HG02623 (cell line): ENCODE results near the gene ATF4.

Source experiments
- ATAC-seq: cut with Tn5 transposase; IDR thresholded peaks from one replicate; pipeline ENCODE4 v1.9.1; 2021; ENCODE audit warnings: moderate library complexity; ENCODE audit not compliant: unreplicated experiment

Gene ATF4

DNA sequence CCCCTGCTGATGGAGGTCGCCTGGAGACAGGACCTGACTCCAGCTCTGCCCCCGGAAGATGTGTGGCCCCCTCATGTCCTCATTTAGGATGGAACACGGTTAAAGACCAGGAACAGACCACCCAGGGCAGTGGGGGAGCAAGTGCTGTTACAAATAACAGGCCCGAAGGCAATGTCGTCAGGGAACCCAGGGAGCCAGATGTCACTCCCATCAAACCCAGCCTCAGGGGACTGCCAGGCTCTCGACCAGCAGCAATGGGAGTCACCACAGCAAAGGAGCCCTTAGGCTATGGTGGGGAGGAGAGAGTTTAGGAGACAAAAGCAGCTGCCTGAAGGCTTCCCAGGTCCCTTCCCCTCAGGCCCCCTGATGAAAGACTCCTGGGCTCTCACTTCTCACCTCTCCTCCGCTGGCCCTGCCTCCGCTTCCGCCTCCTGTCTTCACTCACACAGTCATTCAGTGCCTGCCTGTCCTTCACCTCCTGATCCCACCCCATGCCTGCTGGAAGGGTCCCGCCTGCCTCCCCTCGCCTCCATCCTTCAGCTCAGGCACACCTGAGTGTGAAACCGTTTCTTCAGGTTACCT lies 7.8 kb downstream of the ATF4 start:
- ATAC-seq, result no peak

DNA sequence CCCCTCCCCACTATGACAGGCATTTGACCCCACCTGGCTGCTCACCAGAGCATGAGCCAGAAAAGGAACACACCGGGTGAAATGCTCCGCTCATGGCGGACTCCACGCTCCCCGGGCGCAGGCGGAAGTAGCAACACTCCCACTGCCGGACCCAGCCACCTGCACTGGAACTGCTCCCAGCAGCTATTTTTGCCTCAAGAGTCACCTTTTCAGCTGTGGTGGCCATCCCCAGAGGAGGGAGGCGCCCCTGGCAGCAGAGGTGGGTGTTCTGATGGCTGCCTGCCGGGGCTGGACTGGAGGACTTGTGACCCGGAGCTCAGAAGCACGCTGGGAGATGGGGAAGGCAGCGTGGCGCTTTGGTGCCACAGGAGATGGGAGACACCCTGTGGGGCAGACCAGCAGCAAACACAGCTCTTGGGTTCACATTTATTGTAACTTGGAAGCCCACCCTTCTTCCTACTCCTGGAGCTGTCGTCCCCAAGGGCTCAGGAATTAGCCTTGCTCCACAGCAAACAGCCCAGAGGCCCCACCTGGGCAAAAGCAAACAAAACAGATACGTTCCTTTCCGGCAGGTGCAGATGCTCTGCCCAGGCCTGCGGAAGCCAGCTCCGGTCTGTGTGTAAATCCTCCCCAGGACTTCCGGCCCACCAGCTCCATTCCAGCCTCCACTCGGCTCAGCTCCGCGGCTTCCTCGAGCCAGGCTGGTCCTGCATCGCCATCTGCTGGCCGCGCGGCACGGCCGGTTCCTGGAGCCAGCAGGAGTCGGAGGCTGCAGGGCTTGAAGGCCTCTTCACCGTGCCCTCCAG lies 8.5 kb downstream of the ATF4 start:
- ATAC-seq, result no peak

DNA sequence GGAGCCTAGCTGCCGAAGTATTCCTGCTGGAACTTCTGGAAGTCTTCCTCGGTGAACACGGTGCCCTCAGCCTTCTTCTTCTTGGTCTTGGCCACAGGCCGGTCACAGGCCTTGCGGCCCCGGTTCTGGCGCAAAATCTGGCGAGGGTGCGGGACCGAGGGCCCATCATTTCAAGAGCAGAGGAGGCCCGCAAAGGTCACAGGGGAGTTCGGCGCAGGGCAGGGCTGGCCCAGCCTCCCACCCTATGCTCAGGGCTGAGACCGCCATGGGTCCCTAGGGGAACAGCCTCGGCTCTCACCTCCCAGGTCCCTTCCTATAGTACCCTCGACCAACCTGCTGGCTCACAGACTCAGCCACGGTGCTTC lies 9.1 kb downstream of the ATF4 start:
- ATAC-seq, result no peak

DNA sequence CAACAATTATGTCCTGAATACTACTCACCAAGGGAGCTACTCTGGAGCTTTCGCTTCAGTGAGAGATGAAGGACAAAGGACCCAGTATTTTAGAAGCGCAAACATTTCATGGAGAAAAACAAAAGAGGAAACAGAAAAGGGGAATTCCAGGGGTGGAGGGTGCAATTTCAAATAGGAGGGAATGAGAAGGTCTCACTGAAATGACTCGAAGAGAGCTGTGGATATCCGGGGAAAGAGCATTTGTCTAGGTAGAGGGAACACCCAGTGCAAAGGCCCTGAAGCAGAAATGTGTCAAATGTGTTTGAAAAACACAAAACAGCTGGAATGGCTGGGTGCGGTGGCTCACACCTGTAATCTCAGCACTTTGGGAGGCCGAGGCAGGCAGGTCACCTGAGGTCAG lies 9.8 kb downstream of the ATF4 start:
- ATAC-seq, result no peak

- no peak for ATAC-seq
These were observed 10.4 kb downstream of the ATF4 start for GRCh38 chr22:39530692-39531331.

DNA sequence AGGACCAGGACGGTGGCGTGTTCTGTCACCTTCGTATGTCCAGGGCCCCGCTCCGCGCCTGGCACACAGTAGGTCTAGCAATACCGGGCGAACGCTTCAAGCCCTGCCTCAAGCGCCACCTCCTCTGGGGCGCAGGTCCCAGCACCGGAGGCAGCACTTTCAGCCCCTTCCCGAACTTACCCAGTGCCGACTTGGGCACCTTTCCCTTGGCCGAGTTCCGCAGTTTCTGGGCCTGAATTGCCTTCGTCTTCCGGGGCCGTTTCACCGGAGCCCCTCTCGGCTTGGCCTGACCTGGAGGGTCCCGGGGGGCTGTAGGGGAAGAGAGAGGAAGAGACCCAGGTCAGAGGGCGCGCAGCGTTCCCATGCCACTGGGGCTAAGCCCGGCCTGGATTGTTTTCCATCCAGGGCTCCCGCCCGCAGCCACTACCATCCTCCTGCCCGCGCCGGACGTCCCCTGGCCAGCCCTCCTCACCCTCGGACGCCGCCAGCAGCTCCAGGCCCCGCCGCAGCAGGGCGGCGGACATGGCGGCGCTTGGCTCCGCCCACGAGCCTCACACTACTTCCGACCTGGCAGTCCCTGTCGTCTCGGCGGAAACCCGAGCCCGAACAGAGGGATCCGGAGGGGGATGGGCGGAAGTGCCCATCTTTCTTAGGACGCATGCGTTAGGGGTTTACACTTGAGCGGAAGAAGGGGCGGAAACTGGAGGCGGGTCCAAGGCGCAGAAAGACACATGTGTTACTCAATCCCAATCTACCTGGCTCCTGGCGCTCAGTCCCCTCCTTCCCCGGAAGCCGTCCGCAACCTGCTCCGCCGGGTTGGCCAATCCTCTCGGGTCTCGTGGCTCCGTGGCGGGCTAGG lies 12.1 kb downstream of the ATF4 start, which contains the start of gene RPS19BP1:
Gene RPS19BP1 (minus strand): TSS at position 534 of the 859 bp plus-strand sequence. CDS start 10 bp downstream, at position 524.
- peak; percentile 73 for ATAC-seq

- ATAC-seq, result no peak
These were observed 13.7 kb downstream of the ATF4 start for GRCh38 chr22:39534092-39534506.

DNA sequence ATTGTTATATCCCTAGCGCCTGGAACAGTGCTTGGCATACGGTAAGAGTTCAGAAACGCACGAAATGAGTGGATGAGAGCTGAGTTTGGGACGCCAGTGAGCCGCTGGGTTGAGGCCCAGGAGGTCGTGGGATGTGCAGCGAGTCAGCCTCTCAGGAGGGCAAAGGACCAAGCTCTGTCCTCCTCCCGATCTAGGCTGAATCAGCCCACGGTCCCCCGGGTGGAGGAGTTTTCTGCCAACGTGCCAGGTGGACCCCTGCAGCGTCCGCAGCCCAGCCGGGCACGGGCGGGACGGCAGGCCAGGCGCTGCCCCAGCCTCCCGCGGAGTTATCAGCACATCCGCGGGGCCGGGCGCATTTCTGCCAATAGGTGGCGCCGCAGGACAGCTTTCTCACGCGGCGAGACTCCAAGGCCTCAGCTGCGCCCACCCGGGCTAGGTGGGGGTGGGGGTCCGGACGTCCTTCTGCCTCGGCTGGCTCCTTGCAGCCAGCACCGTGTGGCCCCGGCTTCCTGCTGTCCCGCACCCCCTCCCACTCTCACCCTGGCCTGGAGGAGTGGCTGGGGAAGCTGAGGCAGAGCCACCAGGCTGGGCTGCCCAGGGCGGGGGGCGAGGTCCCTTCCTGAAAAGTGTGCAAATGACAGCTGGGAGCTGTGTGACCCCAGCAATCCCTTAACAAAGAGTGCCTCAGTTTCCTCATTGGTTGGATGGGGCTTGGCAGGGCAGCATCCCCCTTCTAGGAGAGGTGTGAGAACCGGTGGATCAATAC lies 14.4 kb downstream of the ATF4 start:
- ATAC-seq, result no peak

GRCh38 chr22:39535357-39535725 lies 15.0 kb downstream of the ATF4 start:
- no peak for ATAC-seq

- no peak for ATAC-seq
These were observed 15.6 kb downstream of the ATF4 start for GRCh38 chr22:39535831-39536449.

DNA sequence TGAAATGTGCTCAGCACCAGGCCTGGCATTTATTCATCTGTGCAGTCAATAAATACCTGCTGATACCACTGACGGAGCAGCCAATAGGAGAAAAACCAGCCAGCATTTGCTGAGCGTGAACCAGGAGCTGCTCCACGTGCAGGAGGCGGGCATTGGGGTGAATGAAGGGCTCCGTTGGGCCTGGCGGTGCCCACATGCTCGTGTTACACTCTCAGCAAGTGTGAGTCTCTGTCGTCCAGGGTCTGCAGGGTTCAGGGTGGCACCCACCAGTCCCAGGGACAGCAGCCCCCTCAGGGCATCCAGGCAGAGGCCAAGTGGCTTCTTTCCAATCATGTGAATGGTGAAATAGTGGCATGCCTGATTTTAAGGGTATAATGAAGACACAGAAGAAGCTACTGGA lies 16.3 kb downstream of the ATF4 start:
- no peak for ATAC-seq

DNA sequence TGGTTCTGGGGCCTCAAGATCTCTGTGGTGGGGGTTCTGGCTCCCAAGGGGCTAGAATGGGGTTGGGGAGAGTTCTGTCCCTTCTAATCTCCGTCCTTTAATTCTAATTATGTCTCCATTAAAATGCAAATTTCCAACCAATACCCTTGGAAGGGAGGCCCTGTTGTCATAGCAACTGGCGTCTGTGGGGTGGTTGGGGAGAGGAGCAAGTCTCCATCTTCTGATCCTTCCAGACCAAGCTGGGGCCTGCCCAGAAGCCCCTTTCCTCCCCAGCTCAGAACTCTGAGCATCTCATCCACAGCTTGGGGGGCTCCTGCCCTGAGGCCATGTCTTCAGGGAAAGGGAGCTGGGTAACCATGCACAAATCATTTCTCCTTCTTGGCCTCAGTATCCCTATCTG lies 17.6 kb downstream of the ATF4 start:
- no peak for ATAC-seq

DNA sequence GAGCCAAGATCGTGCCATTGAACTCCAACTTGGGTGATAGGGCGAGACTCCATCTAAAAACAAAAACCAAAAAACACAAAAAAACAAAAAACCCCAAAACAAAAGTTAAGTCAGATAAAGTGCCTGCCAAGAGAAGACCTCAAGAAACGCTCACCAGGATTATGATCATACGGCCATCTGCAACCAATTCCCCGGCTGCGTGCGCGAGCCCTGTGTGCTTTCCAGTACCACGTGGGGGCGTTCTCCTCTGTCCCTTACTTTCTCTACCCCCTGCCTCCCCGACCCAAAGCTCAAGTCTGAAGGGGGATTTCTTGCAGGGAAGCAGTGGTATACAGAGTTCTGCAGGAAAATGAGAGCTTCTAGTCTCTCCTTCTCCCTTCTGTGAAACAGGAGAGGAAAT lies 22.7 kb downstream of the ATF4 start:
- ATAC-seq, result no peak

- no peak for ATAC-seq
These were observed 25.3 kb downstream of the ATF4 start for GRCh38 chr22:39545386-39546365.

GRCh38 chr22:39546889-39547586 lies 26.7 kb downstream of the ATF4 start:
- ATAC-seq, result no peak

GRCh38 chr22:39547587-39547947 lies 27.2 kb downstream of the ATF4 start:
- no peak for ATAC-seq

GRCh38 chr22:39553429-39553828 lies 33.1 kb downstream of the ATF4 start:
- no peak for ATAC-seq

DNA sequence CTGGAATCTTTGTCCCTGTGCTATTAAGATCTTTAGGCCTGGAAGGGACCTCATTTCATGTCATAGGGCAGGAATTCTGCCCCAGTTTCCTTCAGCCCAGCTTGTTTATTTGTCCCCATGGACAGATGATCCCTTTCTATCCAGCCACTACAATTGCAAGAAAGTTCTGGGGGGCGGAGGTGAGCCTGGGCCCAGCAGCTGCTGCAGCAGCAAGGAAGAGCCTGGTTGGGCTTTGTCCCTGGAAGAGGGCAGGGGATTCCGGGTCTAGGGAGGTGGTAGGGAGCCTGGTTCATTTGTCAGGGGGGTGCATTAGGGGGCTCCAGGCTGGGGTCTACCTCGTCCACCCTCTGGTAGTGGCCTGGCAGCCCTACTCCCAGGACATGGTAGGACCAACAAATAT lies 33.8 kb downstream of the ATF4 start:
- ATAC-seq, result no peak
